GM23338 (cell line): Measurements from ENCODE around the gene SCFD1. TPM values are rescaled to one million over a fixed set of nuclear protein-coding genes. Genes with fewer than 3 reads are reported as not detected.

ENCODE experiments used
- ATAC-seq: fragments of 200-7000 bp; cut with Tn5 transposase; 3 replicates; pipeline ENCODE4 v1.9.1; 2020
- DNase-seq: peaks from one replicate; pipeline ENCODE4 v3.0.0-alpha.2; 2015; ENCODE audit warnings: low spot score
- H2AFZ ChIP-seq: fragments of 200-600 bp; sonication (generic); 2 replicates; pipeline ENCODE4 v1.8.0; 2016; ENCODE audit warnings: antibody characterized with exemption, mild to moderate bottlenecking, moderate library complexity
- H3F3A ChIP-seq: fragments of 200-600 bp; sonication (generic); replicated peaks from 2 replicates; pipeline ENCODE4 v1.8.0; 2017; ENCODE audit warnings: antibody characterized with exemption, mixed run types, low read depth
- H3K27ac ChIP-seq: fragments of 200-600 bp; sonication (generic); 2 replicates; pipeline ENCODE4 v1.6.1; 2016; ENCODE audit warnings: low read depth
- H3K27me3 ChIP-seq: fragments of 200-600 bp; sonication (generic); 2 replicates; pipeline ENCODE4 v1.8.0; 2016; ENCODE audit warnings: mild to moderate bottlenecking, mixed run types, moderate library complexity; ENCODE audit not compliant: insufficient read depth
- H3K36me3 ChIP-seq: fragments of 200-600 bp; sonication (generic); 2 replicates; pipeline ENCODE4 v1.8.0; 2016; ENCODE audit warnings: mild to moderate bottlenecking; ENCODE audit not compliant: insufficient read depth
- H3K4me1 ChIP-seq: fragments of 200-600 bp; sonication (generic); 2 replicates; pipeline ENCODE4 v1.8.0; 2016; ENCODE audit warnings: mild to moderate bottlenecking, moderate library complexity; ENCODE audit not compliant: insufficient read depth
- H3K4me2 ChIP-seq: fragments of 200-600 bp; sonication (generic); 2 replicates; pipeline ENCODE4 v1.7.1; 2017; ENCODE audit warnings: mixed run types
- H3K4me3 ChIP-seq: fragments of 200-600 bp; sonication (generic); 2 replicates; pipeline ENCODE4 v1.6.1; 2016; ENCODE audit warnings: mixed run types
- H3K79me2 ChIP-seq: fragments of 200-600 bp; sonication (generic); replicated peaks from 2 replicates; pipeline ENCODE4 v1.8.0; 2017; ENCODE audit warnings: mild to moderate bottlenecking; ENCODE audit not compliant: insufficient read depth
- H3K9me2 ChIP-seq: fragments of 200-600 bp; sonication (generic); 2 replicates; pipeline ENCODE4 v1.8.0; 2017; ENCODE audit not compliant: insufficient read depth
- H4K20me1 ChIP-seq: fragments of 200-600 bp; sonication (generic); replicated peaks from 2 replicates; pipeline ENCODE4 v1.8.0; 2017; ENCODE audit warnings: mild to moderate bottlenecking; ENCODE audit not compliant: insufficient read depth
- H3K27ac Mint-ChIP-seq: 2 replicates; pipeline ENCODE4 v1.8.0; 2020; ENCODE audit warnings: inconsistent platforms, mild to moderate bottlenecking, moderate library complexity, mixed read lengths
- H3K27me3 Mint-ChIP-seq: 3 replicates; pipeline ENCODE4 v1.8.0; 2022; ENCODE audit warnings: low read depth, mild to moderate bottlenecking, moderate library complexity, mixed read lengths, inconsistent platforms; ENCODE audit not compliant: insufficient read depth, poor library complexity
- H3K36me3 Mint-ChIP-seq: 3 replicates; pipeline ENCODE4 v1.8.0; 2021; ENCODE audit warnings: low read depth, mild to moderate bottlenecking, inconsistent platforms, moderate library complexity, mixed read lengths
- H3K4me1 Mint-ChIP-seq: 3 replicates; pipeline ENCODE4 v1.8.0; 2020; ENCODE audit warnings: mild to moderate bottlenecking, inconsistent platforms, mixed read lengths
- H3K4me3 Mint-ChIP-seq: 3 replicates; pipeline ENCODE4 v1.8.0; 2021; ENCODE audit warnings: moderate library complexity, mild to moderate bottlenecking, inconsistent platforms, mixed read lengths
- H3K9me3 Mint-ChIP-seq: 3 replicates; pipeline ENCODE4 v1.8.0; 2020; ENCODE audit warnings: moderate library complexity, mild to moderate bottlenecking, inconsistent platforms, mixed read lengths
- CTCF ChIP-seq, 2 experiments: fragments of 200-600 bp in 1 of 2; sonication (generic) in 1 of 2; conservative IDR thresholded peaks; 2 replicates each; pipeline versions ENCODE4 v1.5.1 to v1.6.1; 2016 to 2017; ENCODE audit warnings: antibody characterized with exemption in 2 of 2, low read depth in 2 of 2, mild to moderate bottlenecking in 2 of 2, moderate library complexity in 1 of 2
- ETS1 ChIP-seq: IDR thresholded peaks from 2 replicates; pipeline ENCODE4 v1.6.1; 2016; ENCODE audit warnings: antibody characterized with exemption
- EZH2 ChIP-seq: fragments of 200-600 bp; sonication (generic); IDR thresholded peaks from one replicate; pipeline ENCODE4 v1.8.0; 2017; ENCODE audit warnings: antibody characterized with exemption, mild to moderate bottlenecking, low read depth; ENCODE audit not compliant: unreplicated experiment
- EZH2phosphoT487 ChIP-seq: fragments of 200-600 bp; sonication (generic); IDR thresholded peaks from one replicate; pipeline ENCODE4 v1.8.1; 2018; ENCODE audit warnings: antibody characterized with exemption; ENCODE audit not compliant: unreplicated experiment
- NANOG ChIP-seq: IDR thresholded peaks from 2 replicates; pipeline ENCODE4 v1.6.1; 2016; ENCODE audit warnings: antibody characterized with exemption, borderline replicate concordance
- REST ChIP-seq: IDR thresholded peaks from one replicate; pipeline ENCODE4 v1.6.1; 2018; ENCODE audit warnings: antibody characterized with exemption; ENCODE audit not compliant: unreplicated experiment
- STAT1 ChIP-seq: IDR thresholded peaks from one replicate; pipeline ENCODE4 v1.6.1; 2016; ENCODE audit warnings: antibody characterized with exemption; ENCODE audit not compliant: unreplicated experiment
- ZNF114 ChIP-seq: fragments of 250-450 bp; sonication (Bioruptor Pico); IDR thresholded peaks from 2 replicates; pipeline ENCODE4 v1.5.0; 2020; ENCODE audit warnings: mild to moderate bottlenecking, moderate library complexity
- ZNF331 ChIP-seq: fragments of 250-450 bp; sonication (Bioruptor Pico); IDR thresholded peaks from 2 replicates; pipeline ENCODE4 v1.5.0; 2020; ENCODE audit warnings: low read depth, mild to moderate bottlenecking, moderate library complexity
- ZNF462 ChIP-seq: fragments of 250-450 bp; sonication (Bioruptor Pico); IDR thresholded peaks from 2 replicates; pipeline ENCODE4 v1.5.0; 2020; ENCODE audit warnings: mild to moderate bottlenecking, moderate library complexity
- polyA plus RNA-seq: library from polyadenylated mRNA; unstranded; fragments of >200 nt; fragmentation: Nextera tagmentation; extraction: Ambion mirVana; gene quantifications from 2 replicates; pipeline ENCODE4 v1.2.1, GENCODE V29; 2016
- total RNA-seq: library from RNA; depleted of rRNA; stranded (reverse); fragments of >200 nt; shearing (Covaris generic); gene quantifications from 2 replicates; pipeline ENCODE4 v1.2.3, GENCODE V29; 2014

The SCFD1 gene
- total and polyA plus RNA-seq, 2 experiments from 2014 or later: 77.6 to 110 TPM

- no peak for TF ChIP-seq CTCF (conservative IDR thresholded peaks at IDR 0.05; ENCODE audit: low read depth in 2 of 2)
- no peak for TF ChIP-seq EZH2
Measured at GRCh38 chr14:30620178-30620577, 1.9 kb upstream of the SCFD1 start (continued).

- H3K9me3 Mint-ChIP-seq: no peaks in the 10 kb centered on the region
- peak; percentile 56 for DNase-seq
- TF ChIP-seq ZNF114 (CRISPR knock-in tag) (no peak), ZNF331 (CRISPR knock-in tag) (no peak), REST (no peak), ETS1 (no peak), NANOG (no peak), ZNF462 (CRISPR knock-in tag) (no peak), EZH2phosphoT487 (no peak), STAT1 (no peak)
Measured at GRCh38 chr14:30621354-30621939, 672 bp upstream of the SCFD1 start.

More at GRCh38 chr14:30621354-30621939, 672 bp upstream of the SCFD1 start:
- peaks cover 40% of the 10 kb centered on the region for H3K79me2 ChIP-seq
- H3K4me3 ChIP-seq: peak overlapping the region; percentile 75
- peaks cover 4% of the 10 kb centered on the region; the same call in 1 of the 2 replicates for H3F3A ChIP-seq
- H3K27me3 Mint-ChIP-seq: peaks cover 7% of the 10 kb centered on the region
- peak overlapping the region; percentile 98 for H3K27ac Mint-ChIP-seq
- peak overlapping the region; percentile 94 for H3K4me3 Mint-ChIP-seq
- H3K27me3 ChIP-seq: no peaks in the 10 kb centered on the region
- peaks cover 9% of the 10 kb centered on the region for H3K4me1 Mint-ChIP-seq
- H2AFZ ChIP-seq: no peak overlapping the region
- peaks cover 5% of the 10 kb centered on the region; the same call in 1 of the 2 replicates for H4K20me1 ChIP-seq
- peak overlapping the region; percentile 95 for H3K27ac ChIP-seq
- H3K36me3 Mint-ChIP-seq: peaks cover 3% of the 10 kb centered on the region; the same call in 1 of the 3 replicates
- H3K9me2 ChIP-seq: no peaks in the 10 kb centered on the region
- H3K4me2 ChIP-seq: peak overlapping the region; percentile 76
- H3K4me1 ChIP-seq: no peaks in the 10 kb centered on the region
- peaks cover 3% of the 10 kb centered on the region; the same call in 1 of the 2 replicates for H3K36me3 ChIP-seq
- peak; percentile 33 for ATAC-seq
